ENCODE data around the gene HMGXB3.

DNA sequence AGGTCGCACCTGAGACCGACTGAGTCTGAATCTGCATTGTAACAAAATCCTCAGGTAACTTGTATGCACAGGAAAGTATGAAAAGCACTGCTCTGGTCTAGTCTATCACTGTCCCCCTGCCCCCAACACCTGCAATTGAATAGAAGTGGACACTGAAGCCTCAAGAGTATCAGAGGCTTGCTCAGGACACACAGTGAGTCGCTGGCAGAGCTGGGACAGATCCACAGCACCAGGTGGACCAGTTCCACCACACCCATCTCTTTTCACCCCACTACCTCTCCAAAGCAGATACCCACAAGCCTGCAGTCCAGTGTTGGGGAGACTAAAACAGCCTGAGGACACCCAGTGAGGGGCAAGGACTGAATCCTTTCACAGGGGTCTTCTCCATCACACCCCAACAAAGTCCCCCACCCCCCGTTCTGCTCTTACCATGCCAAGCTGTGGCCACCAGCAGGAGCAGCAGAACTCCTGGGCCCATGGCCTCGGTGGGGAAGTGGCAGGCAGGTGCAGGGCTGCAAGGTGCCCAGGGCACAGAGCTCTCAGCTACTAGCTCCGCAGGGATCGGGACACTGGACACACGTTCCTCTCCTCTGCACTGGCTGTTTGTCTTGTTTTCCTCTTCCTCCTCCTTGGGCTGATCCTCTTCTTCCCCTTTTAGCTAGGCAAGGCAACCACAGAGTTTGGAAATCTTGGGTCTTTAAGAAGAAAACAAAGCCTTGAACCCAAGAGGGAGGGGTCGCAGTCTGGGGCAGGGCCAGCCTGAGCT, 85.6 kb downstream of the HMGXB3 start, which contains the start of gene CSF1R:
- TF ChIP-seq, protein P1, sequence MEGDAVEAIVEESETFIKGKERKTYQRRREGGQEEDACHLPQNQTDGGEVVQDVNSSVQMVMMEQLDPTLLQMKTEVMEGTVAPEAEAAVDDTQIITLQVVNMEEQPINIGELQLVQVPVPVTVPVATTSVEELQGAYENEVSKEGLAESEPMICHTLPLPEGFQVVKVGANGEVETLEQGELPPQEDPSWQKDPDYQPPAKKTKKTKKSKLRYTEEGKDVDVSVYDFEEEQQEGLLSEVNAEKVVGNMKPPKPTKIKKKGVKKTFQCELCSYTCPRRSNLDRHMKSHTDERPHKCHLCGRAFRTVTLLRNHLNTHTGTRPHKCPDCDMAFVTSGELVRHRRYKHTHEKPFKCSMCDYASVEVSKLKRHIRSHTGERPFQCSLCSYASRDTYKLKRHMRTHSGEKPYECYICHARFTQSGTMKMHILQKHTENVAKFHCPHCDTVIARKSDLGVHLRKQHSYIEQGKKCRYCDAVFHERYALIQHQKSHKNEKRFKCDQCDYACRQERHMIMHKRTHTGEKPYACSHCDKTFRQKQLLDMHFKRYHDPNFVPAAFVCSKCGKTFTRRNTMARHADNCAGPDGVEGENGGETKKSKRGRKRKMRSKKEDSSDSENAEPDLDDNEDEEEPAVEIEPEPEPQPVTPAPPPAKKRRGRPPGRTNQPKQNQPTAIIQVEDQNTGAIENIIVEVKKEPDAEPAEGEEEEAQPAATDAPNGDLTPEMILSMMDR (conservative IDR thresholded peaks at IDR 0.05): no peak
- no peak for TF ChIP-seq EZH2 (IDR thresholded peaks at IDR 0.05; ENCODE audit: low read depth)

All from PC-9 (cell line).